ENCODE data around the gene ANXA4. TPM values are rescaled to one million over a fixed set of nuclear protein-coding genes. Genes with fewer than 3 reads are reported as not detected.

Gene ANXA4
- polyA plus RNA-seq, 2 of the 4 experiments (the other 2 are of a cell fraction), result 341 to 554 TPM

DNA sequence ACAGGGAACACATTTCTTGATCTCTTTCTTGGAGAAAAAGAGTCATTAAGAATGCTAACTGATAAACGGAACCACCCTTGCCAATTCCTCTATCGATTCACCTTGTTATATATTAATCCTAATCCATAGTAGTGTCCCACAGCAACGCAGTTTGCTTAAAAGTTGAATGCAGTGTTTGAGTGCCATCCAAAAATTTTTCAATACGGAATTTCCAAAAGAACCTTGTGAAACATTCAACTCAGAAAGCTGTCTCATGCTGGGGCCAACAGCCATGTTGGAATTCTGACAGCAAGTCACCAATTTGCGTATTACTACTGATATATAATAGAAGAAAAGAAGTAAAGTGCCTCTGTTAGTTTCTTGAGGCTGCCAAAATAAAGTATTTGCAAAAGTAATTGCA, 42.3 kb downstream of the ANXA4 start:
- TF ChIP-seq JUN (IDR thresholded peaks at IDR 0.05) (no peak), NPAS2 (CRISPR knock-in tag; IDR thresholded peaks at IDR 0.05; ENCODE audit: borderline replicate concordance) (no peak), GATA3 (IDR thresholded peaks at IDR 0.05; ENCODE audit: borderline replicate concordance) (no peak), SMC3 (IDR thresholded peaks at IDR 0.05) (no peak), FOXS1 (CRISPR knock-in tag; IDR thresholded peaks at IDR 0.05) (no peak), ESRRA (IDR thresholded peaks at IDR 0.05; ENCODE audit: borderline replicate concordance, low read length) (no peak), RNF2 (IDR thresholded peaks at IDR 0.05; ENCODE audit: borderline replicate concordance, low read depth) (no peak), EHMT2 (IDR thresholded peaks at IDR 0.05; ENCODE audit: low read depth) (no peak), MYC (IDR thresholded peaks at IDR 0.05; ENCODE audit: borderline replicate concordance, low read length) (no peak), KDM1A (IDR thresholded peaks at IDR 0.05; ENCODE audit: low read depth) (no peak), NFE2L2 (conservative IDR thresholded peaks at IDR 0.05; ENCODE audit: low read length) (no peak), TFCP2L1 (CRISPR knock-in tag; IDR thresholded peaks at IDR 0.05) (no peak), ZSCAN20 (CRISPR knock-in tag; IDR thresholded peaks at IDR 0.05) (no peak), PHF8 (IDR thresholded peaks at IDR 0.05; ENCODE audit: borderline replicate concordance, low read depth) (no peak), EP300 (IDR thresholded peaks at IDR 0.05) (no peak), ZC3H11A (IDR thresholded peaks at IDR 0.05) (no peak), HES2 (IDR thresholded peaks at IDR 0.05) (no peak)
- TF ChIP-seq, protein P1, sequence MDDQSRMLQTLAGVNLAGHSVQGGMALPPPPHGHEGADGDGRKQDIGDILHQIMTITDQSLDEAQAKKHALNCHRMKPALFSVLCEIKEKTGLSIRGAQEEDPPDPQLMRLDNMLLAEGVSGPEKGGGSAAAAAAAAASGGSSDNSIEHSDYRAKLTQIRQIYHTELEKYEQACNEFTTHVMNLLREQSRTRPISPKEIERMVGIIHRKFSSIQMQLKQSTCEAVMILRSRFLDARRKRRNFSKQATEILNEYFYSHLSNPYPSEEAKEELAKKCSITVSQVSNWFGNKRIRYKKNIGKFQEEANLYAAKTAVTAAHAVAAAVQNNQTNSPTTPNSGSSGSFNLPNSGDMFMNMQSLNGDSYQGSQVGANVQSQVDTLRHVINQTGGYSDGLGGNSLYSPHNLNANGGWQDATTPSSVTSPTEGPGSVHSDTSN (IDR thresholded peaks at IDR 0.05), result no peak
- TF ChIP-seq, protein P2, sequence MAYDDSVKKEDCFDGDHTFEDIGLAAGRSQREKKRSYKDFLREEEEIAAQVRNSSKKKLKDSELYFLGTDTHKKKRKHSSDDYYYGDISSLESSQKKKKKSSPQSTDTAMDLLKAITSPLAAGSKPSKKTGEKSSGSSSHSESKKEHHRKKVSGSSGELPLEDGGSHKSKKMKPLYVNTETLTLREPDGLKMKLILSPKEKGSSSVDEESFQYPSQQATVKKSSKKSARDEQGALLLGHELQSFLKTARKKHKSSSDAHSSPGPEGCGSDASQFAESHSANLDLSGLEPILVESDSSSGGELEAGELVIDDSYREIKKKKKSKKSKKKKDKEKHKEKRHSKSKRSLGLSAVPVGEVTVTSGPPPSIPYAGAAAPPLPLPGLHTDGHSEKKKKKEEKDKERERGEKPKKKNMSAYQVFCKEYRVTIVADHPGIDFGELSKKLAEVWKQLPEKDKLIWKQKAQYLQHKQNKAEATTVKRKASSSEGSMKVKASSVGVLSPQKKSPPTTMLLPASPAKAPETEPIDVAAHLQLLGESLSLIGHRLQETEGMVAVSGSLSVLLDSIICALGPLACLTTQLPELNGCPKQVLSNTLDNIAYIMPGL (CRISPR knock-in tag; IDR thresholded peaks at IDR 0.05; ENCODE audit: borderline replicate concordance), result no peak
- Histone ChIP-seq H3K4me1 (peaks cover 80% of the 10 kb centered on the region), H3K9me3 (no peaks in the 10 kb centered on the region), H3K4me2 (no peak overlapping the region), H3K4me3 (no peak overlapping the region), H3K27ac (peak overlapping the region; percentile 78 to 93; a peak in 5 of 6 replicates)
- DNase-seq (ENCODE audit: low read depth in 1 of 2, low spot score in 1 of 2), result no peak
- no peak for ATAC-seq
- ChIA-PET POLR2A (no interaction called here), CTCF (interaction anchor here (0.6 to 2.7 kb wide), 2 partner anchors 32 to 60 kb away, joined by 3 to 11 read pairs; no protein-coding TSS in a partner anchor)
- no peak for FAIRE-seq
- 90% methylated on average over 5 of the region's 5 CpGs for WGBS (ENCODE audit: missing lambda C conversion rate)

DNA sequence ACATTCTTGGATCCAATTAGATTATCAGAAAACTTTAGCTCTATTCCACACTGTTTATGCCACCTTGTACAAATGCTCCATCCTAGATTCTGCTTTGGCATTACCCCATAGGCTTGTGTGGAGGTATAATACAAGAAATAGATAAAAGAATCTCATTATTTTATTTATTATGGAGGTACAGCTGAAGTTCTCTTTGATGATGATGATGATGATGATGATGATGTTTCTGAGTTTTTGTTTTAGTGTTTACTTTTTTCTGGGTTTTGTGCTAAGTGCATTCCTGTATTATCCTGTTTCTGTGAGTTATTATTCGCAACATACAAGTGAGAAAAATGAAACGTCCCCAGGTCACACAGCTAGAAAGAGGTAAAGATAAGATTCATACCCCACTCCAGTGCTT, 43.4 kb downstream of the ANXA4 start:
- ATAC-seq (no peak), DNase-seq (ENCODE audit: low read depth in 1 of 2, low spot score in 1 of 2) (no peak), FAIRE-seq (no peak)
- ChIA-PET POLR2A (interaction anchor here (1.1 kb wide), 1 partner anchor 44 kb away, joined by 3 read pairs; no protein-coding TSS in a partner anchor), CTCF (interaction anchor here (0.9 to 2.7 kb wide), 8 partner anchors 10 to 61 kb away, joined by 3 to 11 read pairs (median 4); no protein-coding TSS in a partner anchor)
- Histone ChIP-seq H3K4me3 (no peak overlapping the region), H3K4me2 (no peak overlapping the region), H3K4me1 (peaks cover 82% of the 10 kb centered on the region), H3K27ac (peak overlapping the region; percentile 78 to 93; a peak in 5 of 6 replicates), H3K9me3 (no peaks in the 10 kb centered on the region)
- no peak for TF ChIP-seq PHF8 (IDR thresholded peaks at IDR 0.05; ENCODE audit: borderline replicate concordance, low read depth)
- no peak for TF ChIP-seq MYC (IDR thresholded peaks at IDR 0.05; ENCODE audit: borderline replicate concordance, low read length)
- no peak for TF ChIP-seq RARB (CRISPR knock-in tag; IDR thresholded peaks at IDR 0.05)
- TF ChIP-seq, protein P2 (CRISPR knock-in tag; IDR thresholded peaks at IDR 0.05; ENCODE audit: borderline replicate concordance), result no peak
- TF ChIP-seq ZNF302 (CRISPR knock-in tag; IDR thresholded peaks at IDR 0.05), result no peak
- 91% methylated on average over 2 of the region's 2 CpGs for WGBS (ENCODE audit: missing lambda C conversion rate)

Data from A549 (cell line).